ENCODE results near the gene SERINC4.
"Not testable (repeated sequence)": the region's sequence is repeated elsewhere in the genome, so short reads cannot be mapped to it uniquely, and the experiment has no call there.

GRCh38 chr15:43829951-43830540 is 30.0 kb upstream of the SERINC4 start:
- TF ChIP-seq, protein P1, sequence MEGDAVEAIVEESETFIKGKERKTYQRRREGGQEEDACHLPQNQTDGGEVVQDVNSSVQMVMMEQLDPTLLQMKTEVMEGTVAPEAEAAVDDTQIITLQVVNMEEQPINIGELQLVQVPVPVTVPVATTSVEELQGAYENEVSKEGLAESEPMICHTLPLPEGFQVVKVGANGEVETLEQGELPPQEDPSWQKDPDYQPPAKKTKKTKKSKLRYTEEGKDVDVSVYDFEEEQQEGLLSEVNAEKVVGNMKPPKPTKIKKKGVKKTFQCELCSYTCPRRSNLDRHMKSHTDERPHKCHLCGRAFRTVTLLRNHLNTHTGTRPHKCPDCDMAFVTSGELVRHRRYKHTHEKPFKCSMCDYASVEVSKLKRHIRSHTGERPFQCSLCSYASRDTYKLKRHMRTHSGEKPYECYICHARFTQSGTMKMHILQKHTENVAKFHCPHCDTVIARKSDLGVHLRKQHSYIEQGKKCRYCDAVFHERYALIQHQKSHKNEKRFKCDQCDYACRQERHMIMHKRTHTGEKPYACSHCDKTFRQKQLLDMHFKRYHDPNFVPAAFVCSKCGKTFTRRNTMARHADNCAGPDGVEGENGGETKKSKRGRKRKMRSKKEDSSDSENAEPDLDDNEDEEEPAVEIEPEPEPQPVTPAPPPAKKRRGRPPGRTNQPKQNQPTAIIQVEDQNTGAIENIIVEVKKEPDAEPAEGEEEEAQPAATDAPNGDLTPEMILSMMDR (IDR thresholded peaks at IDR 0.05): not testable (repeated sequence)
- not testable (repeated sequence) for TF ChIP-seq POLR2A, POLR2AphosphoS5, EP300 (IDR thresholded peaks at IDR 0.05)
